ENCODE data around the gene TEAD1.

Gene TEAD1

DNA sequence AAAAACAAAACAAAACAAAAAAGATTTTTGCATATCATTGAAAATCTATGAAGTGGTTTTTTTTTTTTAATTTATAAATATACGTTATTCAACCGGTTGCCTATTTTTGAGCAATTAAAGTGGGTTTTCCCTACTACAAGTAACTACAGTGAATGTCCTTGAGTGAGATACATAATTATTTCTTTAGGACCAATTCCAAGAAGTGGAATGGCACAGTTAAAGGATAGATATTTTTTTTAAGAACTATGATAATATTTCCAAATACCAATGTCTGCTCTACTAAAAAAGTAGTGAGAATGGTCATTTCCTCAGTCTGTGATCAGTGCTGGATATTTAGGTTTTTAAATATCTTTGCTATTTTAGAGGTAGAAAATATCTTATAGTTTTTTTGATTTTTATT, 118.8 kb downstream of the TEAD1 start:
- DNase-seq: no peak

DNA sequence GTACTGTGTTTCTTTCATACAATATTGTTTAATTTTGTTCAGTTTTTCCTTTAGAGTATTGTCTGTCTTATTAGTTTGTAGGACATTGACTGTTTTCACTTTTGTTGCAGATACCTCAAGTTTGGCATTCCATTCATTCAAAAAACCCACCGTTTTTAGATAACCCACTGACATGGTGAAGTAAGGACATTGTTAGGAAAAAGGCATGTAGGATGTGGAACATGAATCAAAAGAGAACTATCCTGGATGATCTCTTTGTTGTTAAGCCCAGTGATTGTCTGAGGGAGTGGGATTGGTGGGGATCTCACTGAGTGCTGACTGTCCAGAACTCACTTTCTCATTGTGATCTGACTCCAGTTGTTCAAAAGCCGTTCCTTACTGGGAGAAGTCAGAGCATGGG, 119.3 kb downstream of the TEAD1 start:
- DNase-seq: no peak

DNA sequence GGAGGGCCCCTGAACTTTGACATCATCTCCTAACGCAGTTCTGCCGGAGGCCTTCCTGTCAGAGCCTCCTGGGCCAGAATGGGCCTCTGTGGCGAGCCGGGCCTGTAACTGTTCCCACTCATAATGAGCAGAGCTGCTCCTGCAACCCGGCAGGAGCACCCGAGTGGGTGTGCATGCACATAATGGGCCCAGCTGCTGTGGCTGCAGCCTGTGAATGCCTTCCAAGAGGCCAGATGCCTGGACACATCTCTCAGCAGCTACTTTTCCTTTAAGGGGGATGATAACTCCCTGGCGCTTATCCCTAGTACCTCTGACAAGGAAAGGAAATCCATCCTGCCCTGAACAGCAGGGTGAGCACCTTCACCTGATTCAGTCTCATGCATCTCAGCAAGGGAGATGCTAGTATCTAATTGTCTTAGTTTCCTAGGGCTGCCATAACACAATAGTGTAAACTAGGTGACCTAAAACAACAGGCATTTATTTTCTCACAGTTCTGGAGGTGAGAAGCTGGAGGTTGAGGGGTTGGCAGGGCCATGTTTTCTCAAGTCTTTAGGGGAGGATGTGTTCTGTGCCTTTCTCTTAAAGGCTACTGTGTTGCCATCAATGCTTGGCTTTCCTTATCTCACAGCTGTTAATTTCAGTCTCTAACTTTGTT, 120.5 kb downstream of the TEAD1 start:
- no peak for DNase-seq

DNA sequence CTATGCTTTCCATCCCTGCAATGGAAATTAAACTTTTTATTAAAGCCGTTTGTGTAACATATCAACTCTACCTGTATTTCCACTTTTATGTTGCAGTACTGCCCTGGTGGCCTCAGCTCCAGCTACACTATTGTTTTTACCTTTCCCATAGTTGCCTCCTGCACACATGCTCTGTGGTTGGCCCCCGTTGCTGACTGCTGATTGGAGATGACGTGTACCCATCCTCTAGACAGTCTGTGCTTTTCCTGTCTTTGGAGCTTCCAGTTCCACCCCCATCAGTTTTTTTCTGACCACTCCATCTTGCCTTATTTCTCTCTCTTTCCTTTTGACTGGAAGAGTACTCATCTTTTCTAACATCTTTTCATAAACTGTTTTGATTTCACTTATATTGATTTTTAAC, 123.8 kb downstream of the TEAD1 start:
- DNase-seq: no peak

DNA sequence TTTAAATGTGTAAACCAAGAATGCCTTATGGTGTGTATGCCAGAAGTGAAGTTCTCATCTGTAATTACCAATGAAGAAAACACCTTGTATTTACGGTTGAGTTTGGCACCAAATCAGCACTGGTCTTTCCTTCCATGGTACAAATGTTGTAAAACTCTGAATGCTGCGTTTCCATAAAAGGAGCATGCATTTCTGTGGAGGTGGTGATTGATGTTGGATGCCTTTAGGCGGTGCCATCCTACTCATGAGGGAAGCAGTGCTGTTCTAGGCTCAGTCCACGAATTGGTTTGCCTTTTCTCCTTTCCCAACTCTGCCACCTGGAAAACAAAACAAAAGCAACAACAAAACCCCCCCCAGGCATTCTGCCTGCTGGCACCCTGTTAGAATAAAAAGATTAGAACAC, 124.4 kb downstream of the TEAD1 start:
- DNase-seq: no peak

DNA sequence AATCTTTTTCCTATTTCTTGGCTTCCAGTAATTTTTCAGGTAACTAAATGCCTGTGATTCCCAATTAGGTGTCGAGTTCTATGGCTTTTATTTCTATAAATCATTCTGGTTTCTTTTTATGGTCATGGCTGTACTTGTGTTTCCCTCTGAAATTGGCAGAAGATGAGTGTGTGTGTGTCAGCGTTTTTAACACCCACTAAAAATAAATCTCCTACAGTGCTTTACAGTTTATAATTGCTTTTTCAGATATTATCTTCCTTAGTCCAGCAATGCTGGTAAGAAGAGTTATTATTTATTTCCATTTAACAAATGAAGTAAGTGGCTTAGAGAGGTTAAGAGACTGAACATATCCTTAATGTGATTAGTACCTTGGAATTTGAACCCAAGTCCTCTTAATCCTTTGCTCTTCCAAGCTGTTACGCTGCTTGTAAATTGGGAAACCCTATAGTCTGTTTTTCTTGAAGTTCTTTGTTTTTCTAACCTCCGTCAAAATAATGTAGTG, 125.2 kb downstream of the TEAD1 start:
- DNase-seq: no peak

DNA sequence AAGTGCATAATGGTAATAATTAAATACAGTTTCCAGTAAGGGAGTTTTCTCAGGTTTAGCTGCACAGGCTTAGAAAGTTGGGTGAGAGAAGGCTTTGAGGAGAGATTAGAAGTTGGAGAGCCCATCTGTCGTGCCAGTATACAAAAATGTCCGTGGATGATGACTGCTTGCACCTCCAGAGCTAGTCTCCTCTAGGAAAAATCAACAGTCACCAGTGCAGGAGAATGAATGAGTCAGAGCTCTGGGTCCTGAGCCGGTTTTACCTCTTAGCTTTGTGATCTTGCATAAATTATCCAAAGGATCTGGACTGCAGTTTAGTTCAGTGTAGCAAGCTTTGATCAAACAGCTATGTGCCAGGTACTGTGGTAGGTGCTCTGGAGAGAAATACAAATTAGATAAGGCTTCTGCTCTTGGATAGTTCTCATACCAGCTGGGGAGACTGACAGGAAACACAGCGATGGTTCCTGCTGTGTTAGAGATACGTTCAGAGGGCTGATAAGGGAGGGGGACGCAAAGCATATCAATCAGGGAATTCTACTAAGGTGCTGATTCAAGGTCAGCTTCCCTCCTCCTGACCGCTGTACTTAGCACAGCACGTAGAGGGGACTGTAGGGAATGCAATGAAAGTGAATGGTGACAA, 125.9 kb downstream of the TEAD1 start:
- DNase-seq: no peak

DNA sequence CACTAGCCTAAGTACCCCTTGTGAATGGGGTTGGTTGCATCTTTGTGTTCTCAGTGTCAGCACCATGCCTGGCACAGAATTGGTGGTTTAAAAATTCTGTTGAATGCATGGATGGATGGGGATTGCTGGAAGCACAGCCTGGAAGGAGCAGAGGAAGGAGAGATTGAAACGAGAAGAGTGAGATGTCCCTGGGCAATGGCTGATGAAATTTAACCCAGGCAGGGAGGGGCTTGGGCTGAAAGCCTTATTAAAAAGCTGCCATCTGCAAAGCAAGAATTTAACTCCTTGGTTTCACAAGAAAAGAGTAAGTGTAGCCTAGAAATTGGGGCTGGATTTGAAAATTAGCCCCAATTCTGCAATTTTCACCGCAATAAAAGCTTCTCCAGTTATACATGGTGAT, 126.7 kb downstream of the TEAD1 start:
- no peak for DNase-seq

DNA sequence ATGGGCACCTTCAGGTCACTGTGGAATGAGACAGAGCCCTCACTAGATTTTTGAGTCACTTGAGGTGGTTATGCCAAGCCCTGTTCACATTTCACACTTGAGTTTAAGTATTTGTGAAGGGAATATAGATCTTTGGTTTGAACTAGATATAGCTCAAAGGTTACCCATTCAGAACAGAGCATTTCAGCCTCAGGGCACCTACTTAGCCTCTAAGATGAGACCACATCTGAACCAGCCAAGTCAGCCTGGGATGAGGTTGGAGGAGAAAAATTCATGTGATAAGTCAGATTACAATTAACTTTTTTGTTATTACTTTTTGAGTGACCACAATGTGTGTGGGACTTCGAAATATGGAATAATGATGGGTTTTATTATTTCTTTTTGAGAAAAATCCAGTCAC, 127.8 kb downstream of the TEAD1 start:
- no peak for DNase-seq

DNA sequence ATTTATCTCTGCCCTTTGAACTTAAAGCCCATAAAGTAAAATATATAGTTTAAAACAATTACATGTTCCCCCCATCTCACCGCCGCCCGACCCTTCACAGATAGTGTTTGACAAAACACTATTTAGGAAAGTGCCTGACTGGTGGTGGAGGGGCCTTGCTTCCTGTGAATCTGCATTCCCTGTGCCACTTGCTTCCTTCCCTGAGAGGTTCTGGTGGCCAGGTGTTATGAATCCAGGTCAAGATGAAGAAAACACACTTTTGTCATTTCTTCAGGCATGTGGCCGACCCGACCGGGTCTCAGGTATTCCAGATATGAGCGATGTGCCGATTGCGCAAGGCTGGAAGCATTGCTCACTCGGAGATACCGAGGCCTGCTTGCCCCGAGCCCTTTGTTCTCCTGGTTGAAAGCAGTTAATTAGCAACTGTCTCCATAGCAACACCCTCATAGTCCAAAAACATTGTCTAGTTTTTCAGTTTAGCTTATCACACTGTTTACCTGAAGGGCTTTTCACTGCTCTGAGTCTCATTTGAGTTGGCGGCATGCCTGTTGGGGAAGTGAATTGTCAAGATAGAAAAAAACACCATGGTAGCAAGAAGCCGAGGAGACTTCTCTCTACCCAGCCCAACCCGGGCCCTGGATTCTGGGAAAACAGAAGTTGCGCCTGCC, 128.3 kb downstream of the TEAD1 start:
- DNase-seq: no peak

DNA sequence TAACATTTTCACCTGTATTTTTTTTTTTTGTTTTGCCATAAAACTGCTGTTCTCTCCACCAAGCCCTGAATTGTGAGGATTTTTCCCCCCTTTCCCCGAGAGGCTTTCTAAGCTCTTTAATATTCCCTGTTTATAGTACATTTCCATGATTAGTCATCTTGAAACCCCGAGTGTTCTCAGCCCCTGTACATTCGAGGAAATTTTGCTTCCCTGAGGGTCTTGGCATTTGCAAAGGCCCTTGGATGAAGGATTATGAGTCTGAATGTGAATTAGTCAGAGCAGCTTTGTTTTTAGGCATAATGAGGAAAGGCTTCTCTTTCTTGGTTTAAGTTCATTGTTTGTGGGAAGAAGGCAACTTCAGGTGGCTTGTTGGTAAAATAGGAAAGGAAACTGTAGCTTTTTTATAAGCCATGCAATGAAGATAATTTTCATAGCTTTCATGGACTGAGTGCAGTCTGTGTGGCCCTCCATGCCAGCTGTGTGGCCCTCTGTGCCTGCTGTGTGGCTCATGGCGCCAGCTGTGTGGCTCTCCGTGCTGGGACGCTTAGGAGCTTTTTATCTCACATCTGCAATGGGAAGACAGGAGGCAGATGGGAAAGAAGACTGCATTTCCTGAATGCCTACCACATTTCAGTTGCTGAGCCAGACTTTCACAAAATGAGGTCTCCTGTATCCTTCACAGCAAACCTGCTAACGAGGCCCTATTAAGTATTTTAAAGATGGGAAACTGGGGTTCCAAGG, 129.0 kb downstream of the TEAD1 start:
- DNase-seq: no peak

DNA sequence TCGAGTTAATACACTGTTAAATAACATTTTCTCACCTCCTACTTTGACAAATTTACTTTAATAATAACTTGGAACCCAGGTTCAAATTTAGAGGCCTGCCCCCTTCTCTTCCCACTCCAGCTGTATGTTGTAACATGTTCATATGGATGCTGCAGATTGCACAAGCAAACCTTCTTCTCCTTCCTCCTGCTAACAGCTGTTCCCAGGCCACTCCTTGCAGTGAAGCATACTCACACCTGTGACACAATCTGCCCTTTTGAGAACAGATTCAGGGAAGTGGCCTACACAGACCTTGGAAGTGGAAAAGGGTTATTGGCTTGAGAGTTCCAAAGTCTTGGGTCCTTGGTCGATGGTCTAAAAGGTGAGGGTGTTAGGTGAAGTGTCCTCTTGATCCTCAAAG, 131.9 kb downstream of the TEAD1 start:
- DNase-seq: no peak

DNA sequence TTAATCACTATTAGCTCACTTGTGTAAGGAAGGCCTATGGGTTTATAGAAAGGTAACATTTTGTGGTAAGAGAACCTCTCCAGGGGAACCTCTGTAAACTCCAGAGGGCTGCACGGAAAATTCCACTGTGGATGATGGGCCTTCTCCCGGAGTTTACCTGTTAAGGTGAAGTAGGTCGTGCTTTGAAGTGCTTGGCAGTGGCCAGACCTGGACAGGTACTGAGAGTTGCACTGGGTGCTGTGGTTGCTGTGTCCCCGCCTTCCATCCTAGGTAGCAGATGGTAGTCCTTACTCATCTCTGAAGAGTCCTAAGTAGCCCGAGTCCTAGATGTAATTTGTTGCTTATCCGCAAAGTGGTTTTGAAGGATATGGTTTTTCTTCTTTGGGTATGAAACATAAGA, 133.4 kb downstream of the TEAD1 start:
- no peak for DNase-seq

DNA sequence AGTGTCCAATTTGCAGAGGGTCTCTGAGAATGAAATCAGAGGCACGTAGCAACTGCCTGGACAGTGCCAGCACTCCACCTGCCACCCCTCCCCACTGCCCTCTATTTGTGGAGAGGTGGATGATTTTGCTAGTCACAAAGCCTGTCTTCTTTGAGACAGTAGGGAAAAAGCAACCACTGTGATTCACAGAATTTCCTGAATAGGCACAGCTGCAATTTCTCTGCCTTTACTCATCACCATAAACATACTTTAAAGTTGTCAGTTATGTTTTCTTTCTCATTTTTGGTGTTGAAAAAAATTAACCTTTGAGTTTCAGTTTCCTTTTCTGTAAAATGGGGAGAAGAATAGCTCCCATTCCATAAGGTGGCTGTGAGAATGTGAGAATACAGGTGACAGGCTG, 134.3 kb downstream of the TEAD1 start:
- no peak for DNase-seq

DNA sequence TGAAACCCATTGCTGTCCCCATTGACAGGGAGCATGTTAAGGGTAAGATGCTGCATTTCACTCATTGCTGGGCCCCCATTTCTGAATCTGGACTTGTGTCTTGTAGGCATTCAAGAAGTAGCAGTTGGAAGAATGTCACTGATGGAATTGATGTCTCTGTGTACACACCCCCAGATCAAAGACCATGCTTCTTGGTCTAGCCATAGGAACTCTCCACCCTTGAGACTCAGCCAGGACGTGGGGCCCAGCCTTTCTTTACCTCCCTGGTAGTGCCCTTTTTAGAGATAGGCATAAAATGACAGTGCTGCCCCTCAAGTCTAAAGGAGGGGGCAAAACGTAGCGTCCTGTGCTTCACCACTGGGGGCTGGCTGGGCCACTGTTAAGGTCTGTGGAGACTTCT, 135.1 kb downstream of the TEAD1 start:
- no peak for DNase-seq

DNA sequence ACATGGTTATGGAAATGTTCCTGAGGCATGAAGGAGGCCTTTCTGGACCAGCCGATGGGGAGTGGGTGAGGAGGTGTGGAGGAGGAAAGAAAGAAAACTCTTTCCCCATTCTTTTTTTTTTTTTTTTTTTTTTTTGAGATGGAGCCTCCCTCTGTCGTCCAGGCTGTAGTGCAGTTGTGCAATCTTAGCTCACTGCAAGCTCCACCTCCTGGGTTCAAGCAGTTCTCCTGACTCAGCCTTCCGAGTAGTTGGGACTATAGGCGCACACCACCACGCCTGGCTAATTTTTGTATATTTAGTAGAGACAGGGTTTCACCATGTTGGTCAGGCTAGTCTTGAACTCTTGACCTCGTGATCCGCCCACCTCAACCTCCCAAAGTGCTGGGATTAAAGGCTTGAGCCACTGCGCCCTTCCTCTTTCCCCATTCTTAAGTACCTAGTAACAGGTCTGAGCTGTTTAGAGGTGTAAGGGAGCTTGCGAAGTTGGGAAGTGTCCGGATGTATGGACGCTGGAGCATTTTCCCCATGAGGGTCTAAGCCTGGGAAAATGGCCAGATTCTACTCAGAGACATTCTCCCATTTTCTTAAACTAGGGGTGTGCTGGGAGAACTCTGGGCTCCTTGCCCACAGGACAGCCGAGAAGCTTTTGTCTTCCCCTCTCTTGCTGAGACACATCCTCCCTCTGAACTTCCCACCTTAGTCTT, 135.8 kb downstream of the TEAD1 start:
- no peak for DNase-seq

DNA sequence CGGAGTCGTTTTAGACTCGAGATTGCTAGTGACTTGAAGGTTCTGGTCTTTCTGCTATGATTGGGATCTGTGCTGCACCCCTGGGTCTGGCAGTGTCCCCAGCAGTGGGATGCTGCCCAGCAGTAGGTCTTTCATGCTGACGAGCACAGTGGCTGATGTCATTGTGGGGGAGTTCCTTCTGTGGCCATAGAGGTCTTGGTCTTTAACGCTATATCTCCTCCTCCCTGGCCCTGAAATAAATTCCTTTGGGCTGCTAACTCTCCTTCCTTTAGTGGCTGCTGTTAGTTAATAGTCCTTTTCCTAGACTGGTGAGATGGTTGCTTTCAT, 136.3 kb downstream of the TEAD1 start:
- DNase-seq: no peak

DNA sequence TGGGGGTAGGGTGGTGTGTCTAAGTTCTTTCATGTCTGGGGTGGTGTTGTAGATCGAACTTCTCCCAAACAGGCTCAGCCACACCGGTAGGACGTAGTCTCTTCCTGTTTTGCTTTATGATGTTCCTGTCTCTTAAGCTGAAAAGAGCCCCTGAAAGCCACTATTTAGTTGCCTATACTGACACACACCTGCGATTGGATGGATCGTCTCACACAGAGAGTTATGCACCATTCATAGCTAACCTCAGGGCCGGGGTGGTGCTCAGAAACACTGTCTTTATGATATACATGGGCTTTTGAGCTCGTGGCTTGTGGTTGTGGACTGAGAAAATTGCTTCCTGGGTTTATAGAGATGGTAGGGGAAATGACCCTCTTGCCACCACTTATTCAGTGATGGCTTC, 137.6 kb downstream of the TEAD1 start:
- no peak for DNase-seq

DNA sequence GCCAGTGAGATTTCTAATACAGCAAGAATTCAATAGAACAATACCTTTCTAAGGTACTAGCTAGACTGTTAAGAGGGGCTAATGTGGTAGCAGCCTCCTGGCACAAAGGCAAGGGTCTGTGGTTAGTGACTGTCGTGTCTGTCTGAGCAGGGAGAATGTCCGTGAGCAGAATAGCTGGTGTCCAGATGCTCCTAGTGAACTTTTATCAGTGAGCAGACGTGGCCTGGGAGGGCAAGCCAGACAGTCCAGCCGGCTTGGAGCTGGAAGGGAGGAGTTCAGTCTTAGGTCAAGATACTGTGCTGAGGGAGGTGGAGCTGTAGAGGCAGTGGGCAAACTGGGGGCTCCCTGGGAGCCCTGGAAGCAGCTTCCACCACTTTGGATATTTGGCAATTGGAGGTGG, 138.6 kb downstream of the TEAD1 start:
- no peak for DNase-seq

DNA sequence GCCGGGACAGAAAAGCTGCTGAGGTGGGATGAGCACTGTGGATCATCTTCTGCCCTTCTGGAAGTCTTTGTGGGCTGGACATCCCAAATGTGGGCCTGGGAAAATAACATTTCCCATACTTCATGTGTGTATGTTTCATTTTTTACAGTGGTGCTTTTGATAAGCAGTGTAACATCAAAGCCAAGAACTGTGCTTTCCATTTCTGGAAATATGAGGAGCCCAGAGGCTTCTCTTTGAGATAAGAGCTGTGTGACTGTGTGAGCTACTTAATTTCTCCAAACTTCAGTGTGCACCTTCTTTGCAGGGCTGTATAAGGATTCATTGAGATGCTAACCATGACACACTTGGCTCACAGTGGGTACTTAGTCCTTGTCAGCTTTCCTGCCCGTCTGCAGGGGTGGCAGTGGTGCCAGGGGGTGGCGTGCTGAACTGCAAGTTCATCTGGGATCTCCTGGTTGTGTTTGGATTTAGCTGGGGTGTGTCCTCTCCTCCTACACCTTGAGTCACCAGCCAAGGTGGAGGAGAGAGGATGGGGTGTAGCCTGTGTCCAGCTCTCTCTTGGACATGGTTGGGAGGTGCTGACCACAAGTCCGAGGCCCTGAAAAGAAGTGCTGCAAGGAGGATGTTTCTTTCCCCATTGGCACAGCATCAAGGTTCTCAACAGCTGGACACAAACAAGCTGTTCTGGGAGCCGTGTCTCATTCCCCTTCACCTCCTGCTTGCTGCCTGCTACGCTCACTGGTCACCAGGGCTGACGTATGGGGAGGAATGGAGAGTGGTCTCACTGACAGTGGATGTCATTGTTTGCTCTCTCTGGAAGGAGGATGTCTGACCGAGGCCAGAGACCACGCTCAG, 139.4 kb downstream of the TEAD1 start:
- no peak for DNase-seq

DNA sequence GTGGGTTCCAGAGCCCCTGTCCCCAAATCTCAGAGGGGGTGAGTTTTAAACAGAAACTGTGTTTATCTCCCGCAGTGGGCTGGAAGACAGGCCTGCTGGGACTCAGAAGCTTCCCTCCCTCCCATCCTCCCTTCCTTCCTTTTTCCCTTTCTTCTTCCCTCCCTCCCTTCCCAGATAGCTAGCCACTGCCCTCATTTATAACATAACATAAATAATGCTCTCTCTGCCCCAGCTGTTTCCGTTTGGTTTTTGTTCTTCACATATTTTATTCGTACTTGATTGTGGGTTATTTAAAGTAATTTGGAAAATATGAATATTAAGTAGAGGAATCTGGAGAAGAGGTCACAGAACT, 140.9 kb downstream of the TEAD1 start:
- no peak for DNase-seq

DNA sequence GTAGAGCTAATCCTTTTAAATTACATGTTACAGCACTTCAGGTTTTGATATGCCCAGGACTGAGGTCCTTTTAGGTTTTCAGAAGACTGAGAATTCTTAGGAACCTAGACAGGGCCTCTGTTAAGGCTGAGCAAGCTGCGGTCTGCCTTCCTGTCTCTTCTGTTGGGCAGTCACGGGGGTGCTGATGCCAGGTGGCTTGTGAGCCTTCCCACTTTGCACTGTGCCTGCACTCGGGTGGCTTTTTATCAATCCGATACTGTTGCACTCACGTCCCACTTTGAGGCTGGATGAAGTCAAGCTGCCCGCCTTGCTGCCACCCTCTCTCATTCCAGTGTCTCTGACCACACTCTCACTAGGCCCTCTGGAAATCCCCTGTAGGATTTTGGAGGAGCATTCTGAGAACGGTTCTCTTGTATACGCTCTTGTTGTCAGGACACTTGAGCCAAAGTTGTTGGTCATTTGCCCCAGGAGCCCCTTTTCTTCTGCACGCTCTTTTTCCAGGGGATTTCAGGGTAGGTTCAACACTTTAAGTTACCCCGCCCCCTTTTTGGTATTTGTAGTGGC, 141.8 kb downstream of the TEAD1 start:
- no peak for DNase-seq
